Body of pancreas (tissue), 4 donors: ENCODE measurements around the gene LMO4. TPM values are rescaled to one million over a fixed set of nuclear protein-coding genes. Genes with fewer than 3 reads are reported as not detected.

Source experiments
- ATAC-seq: fragments of 150-250 bp; one replicate; pipeline ENCODE4 v1.9.1; 2016
- DNase-seq, 4 donors: peaks; one replicate each; pipeline ENCODE4 v3.0.0-alpha.2; 2019
- H3K27ac ChIP-seq, 4 donors: fragments of 200-600 bp; sonication (generic); 1 replicate in 3 of 4; 2 replicates in 1 of 4; pipeline versions ENCODE4 v1.5.1 to v1.6.1; 2016 to 2019; ENCODE audit warnings: mild to moderate bottlenecking in 1 of 4, mixed read lengths in 1 of 4, moderate library complexity in 1 of 4
- H3K27me3 ChIP-seq, 2 donors: fragments of 200-600 bp; sonication (generic); one replicate each; pipeline ENCODE4 v1.6.0; 2016; ENCODE audit warnings: mild to moderate bottlenecking in 1 of 2
- H3K36me3 ChIP-seq, 2 donors: fragments of 200-600 bp; sonication (generic); replicated peaks in 1 of 2; 2 replicates each; pipeline ENCODE4 v1.5.1; 2016; ENCODE audit warnings: low read depth in 2 of 2; ENCODE audit not compliant: insufficient read depth in 1 of 2
- H3K4me1 ChIP-seq: fragments of 200-600 bp; sonication (generic); one replicate; pipeline ENCODE4 v1.6.0; 2016
- H3K4me3 ChIP-seq, 2 donors: fragments of 200-600 bp; sonication (generic); 1 replicate in 1 of 2; 2 replicates in 1 of 2; pipeline ENCODE4 v1.5.1; 2016 to 2019
- H3K9me3 ChIP-seq, 3 donors: fragments of 200-600 bp; sonication (generic); 1 replicate in 2 of 3; 2 replicates in 1 of 3; pipeline ENCODE4 v1.5.1; 2016
- CTCF ChIP-seq, 7 experiments: fragments of 450-650 bp in 4 of 7; fragments of 200-600 bp in 3 of 7; sonication (generic) in 3 of 7; IDR thresholded peaks; one replicate each; pipeline ENCODE4 v1.5.1; 2016 to 2019; ENCODE audit warnings: antibody characterized with exemption in 7 of 7
- POLR2A ChIP-seq, 3 donors: fragments of 450-650 bp; IDR thresholded peaks; one replicate each; pipeline ENCODE4 v1.6.1; 2016; ENCODE audit warnings: antibody characterized with exemption in 3 of 3, mild to moderate bottlenecking in 2 of 3
- WGBS, 2 donors: methylation state at CpG; one replicate each; pipeline ENCODE4 v1.1.5; 2017; 5-methylcytosine and 5-hydroxymethylcytosine counted together
- intact Hi-C: fragments of 100-400 bp; cut with DNase I; formaldehyde crosslinking; loops from one replicate; pipeline ENCODE4 v1.15.1; 2023
- total RNA-seq, 2 donors: library from RNA; depleted of rRNA; stranded (reverse); fragments of >200 nt; gene quantifications; one replicate each; pipeline ENCODE4 v1.1.0, GENCODE V29; 2016

LMO4 gene
- total RNA-seq, 2 donors from 2014 or later = 14.2 to 23.6 TPM

- intact Hi-C loops = no loop called here
- WGBS, 2 donors = 75 to 78% methylated on average over 5 of the region's 5 CpGs
- TF ChIP-seq POLR2A (IDR thresholded peaks at IDR 0.05) (no peak), CTCF (IDR thresholded peaks at IDR 0.05) (no peak)
Measured at GRCh38 chr1:87362063-87362833, 33.6 kb downstream of the LMO4 start.

GRCh38 chr1:87362834-87363426 lies 34.2 kb downstream of the LMO4 start:
- Histone ChIP-seq H3K4me1 (no peaks in the 10 kb centered on the region), H3K36me3 (no peaks in the 10 kb centered on the region), H3K27me3 (no peaks in the 10 kb centered on the region), H3K27ac (no peak overlapping the region), H3K9me3 (no peaks in the 10 kb centered on the region), H3K4me3 (no peak overlapping the region)
- DNase-seq = no peak
- ATAC-seq = no peak
- intact Hi-C loops = no loop called here
- 78 to 80% methylated on average over 2 of the region's 2 CpGs for WGBS, 2 donors
- TF ChIP-seq CTCF (IDR thresholded peaks at IDR 0.05) = no peak
- no peak for TF ChIP-seq POLR2A (IDR thresholded peaks at IDR 0.05)

More at GRCh38 chr1:87362063-87362833, 33.6 kb downstream of the LMO4 start:
- no peak for ATAC-seq
- Histone ChIP-seq H3K36me3 (no peaks in the 10 kb centered on the region), H3K27ac (no peak overlapping the region), H3K4me3 (no peak overlapping the region), H3K4me1 (no peaks in the 10 kb centered on the region), H3K9me3 (no peaks in the 10 kb centered on the region), H3K27me3 (no peaks in the 10 kb centered on the region)
- DNase-seq = no peak

GRCh38 chr1:87367549-87367948 lies 38.9 kb downstream of the LMO4 start:
- TF ChIP-seq POLR2A (IDR thresholded peaks at IDR 0.05) (no peak), CTCF (IDR thresholded peaks at IDR 0.05) (no peak)
- Histone ChIP-seq H3K27ac (no peak overlapping the region), H3K36me3 (no peaks in the 10 kb centered on the region), H3K9me3 (no peaks in the 10 kb centered on the region), H3K4me3 (no peak overlapping the region), H3K27me3 (no peaks in the 10 kb centered on the region), H3K4me1 (no peaks in the 10 kb centered on the region)
- DNase-seq (no peak), ATAC-seq (no peak)
- WGBS, 2 donors = 47 to 53% methylated on average over 3 of the region's 3 CpGs
- intact Hi-C loops = no loop called here

- H3K27me3 ChIP-seq = no peaks in the 10 kb centered on the region
- ATAC-seq = no peak
- no peaks in the 10 kb centered on the region for H3K9me3 ChIP-seq
- no peak for TF ChIP-seq CTCF (IDR thresholded peaks at IDR 0.05)
- no peak for TF ChIP-seq POLR2A (IDR thresholded peaks at IDR 0.05)
- no peak overlapping the region for H3K27ac ChIP-seq
- WGBS, 2 donors = 90% methylated on average over 2 of the region's 2 CpGs
- no peaks in the 10 kb centered on the region for H3K36me3 ChIP-seq
- intact Hi-C loops = no loop called here
- H3K4me3 ChIP-seq = no peak overlapping the region
- H3K4me1 ChIP-seq = no peaks in the 10 kb centered on the region
- no peak for DNase-seq
Measured at GRCh38 chr1:87368907-87369306, 40.2 kb downstream of the LMO4 start.
